Type B pancreatic cell (in vitro differentiated cells): Measurements from ENCODE around the gene ZMIZ2. TPM values are rescaled to one million over a fixed set of nuclear protein-coding genes. Genes with fewer than 3 reads are reported as not detected.
"Not testable (repeated sequence)": the region's sequence is repeated elsewhere in the genome, so short reads cannot be mapped to it uniquely, and the experiment has no call there.

Source experiments
- DNase-seq: peaks from one replicate; pipeline ENCODE4 v3.0.0; 2021; ENCODE audit warnings: mixed read lengths; ENCODE audit not compliant: unreplicated experiment; ENCODE audit errors: extremely low spot score
- H3K27ac Mint-ChIP-seq: 2 replicates; pipeline ENCODE4 v1.8.0; 2021; ENCODE audit warnings: mild to moderate bottlenecking, mixed read lengths
- H3K27me3 Mint-ChIP-seq: 2 replicates; pipeline ENCODE4 v1.8.0; 2021; ENCODE audit warnings: mixed read lengths
- H3K36me3 Mint-ChIP-seq: 2 replicates; pipeline ENCODE4 v1.8.0; 2021; ENCODE audit warnings: mixed read lengths
- H3K4me1 Mint-ChIP-seq: one replicate; pipeline ENCODE4 v1.8.0; 2021; ENCODE audit warnings: mixed read lengths; ENCODE audit not compliant: unreplicated experiment
- H3K4me3 Mint-ChIP-seq: 2 replicates; pipeline ENCODE4 v1.8.0; 2021; ENCODE audit warnings: mild to moderate bottlenecking, mixed read lengths
- H3K9me3 Mint-ChIP-seq: 2 replicates; pipeline ENCODE4 v1.8.0; 2021; ENCODE audit warnings: mixed read lengths
- CTCF ChIP-seq: fragments of 200-600 bp; sonication (generic); conservative IDR thresholded peaks from 2 replicates; pipeline ENCODE4 v1.5.0; 2021; ENCODE audit warnings: antibody characterized with exemption, mild to moderate bottlenecking
- total RNA-seq: library from RNA; stranded (reverse); gene quantifications from 2 replicates; pipeline ENCODE4 v1.2.1, GENCODE V29; 2021; ENCODE audit warnings: low replicate concordance

Gene ZMIZ2
- total RNA-seq, 1 donor from 2014 or later = 112 TPM

GRCh38 chr7:44712012-44712411 is 36.6 kb upstream of the ZMIZ2 start:
- Mint-ChIP-seq H3K27ac (peak overlapping the region; percentile 48), H3K4me3 (no peak overlapping the region), H3K4me1 (peaks cover 7% of the 10 kb centered on the region), H3K9me3 (no peaks in the 10 kb centered on the region), H3K36me3 (no peaks in the 10 kb centered on the region), H3K27me3 (peaks cover 3% of the 10 kb centered on the region)
- no peak for DNase-seq
- no peak for TF ChIP-seq CTCF

- no peak for TF ChIP-seq CTCF
- Mint-ChIP-seq H3K36me3 (no peaks in the 10 kb centered on the region), H3K4me3 (no peak overlapping the region), H3K27ac (no peak overlapping the region), H3K9me3 (no peaks in the 10 kb centered on the region), H3K27me3 (peaks cover 3% of the 10 kb centered on the region), H3K4me1 (peaks cover 7% of the 10 kb centered on the region)
- DNase-seq = no peak
Observed at GRCh38 chr7:44713141-44713540, 35.5 kb upstream of the ZMIZ2 start.

GRCh38 chr7:44713680-44714335 is 34.8 kb upstream of the ZMIZ2 start:
- Mint-ChIP-seq H3K27me3 (peaks cover 3% of the 10 kb centered on the region), H3K36me3 (no peaks in the 10 kb centered on the region), H3K4me1 (peaks cover 7% of the 10 kb centered on the region), H3K27ac (no peak overlapping the region), H3K9me3 (no peaks in the 10 kb centered on the region), H3K4me3 (no peak overlapping the region)
- TF ChIP-seq CTCF = no peak
- no peak for DNase-seq

DNA sequence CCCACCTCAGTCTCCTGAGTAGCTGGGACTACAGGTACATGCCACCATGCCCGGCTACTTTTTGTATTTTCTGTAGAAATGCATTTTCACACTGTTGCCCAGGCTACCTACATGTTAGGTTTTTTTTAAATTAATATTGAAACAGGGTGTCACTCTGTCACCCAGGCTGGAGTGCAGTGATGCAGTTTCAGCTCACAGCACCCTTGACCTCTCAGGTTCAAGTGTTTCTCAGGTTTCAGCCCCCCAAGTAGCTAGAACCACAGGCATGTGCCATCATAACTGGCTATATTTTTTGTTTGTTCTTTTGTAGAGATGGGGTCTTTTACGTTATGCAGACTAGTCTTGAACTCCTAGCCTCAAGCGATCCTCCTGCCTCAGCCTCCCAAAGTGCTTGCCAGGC is 32.4 kb upstream of the ZMIZ2 start:
- H3K4me1 Mint-ChIP-seq = peaks cover 7% of the 10 kb centered on the region
- no peak for DNase-seq
- no peak for TF ChIP-seq CTCF
- H3K4me3 Mint-ChIP-seq = no peak overlapping the region
- no peak overlapping the region for H3K27ac Mint-ChIP-seq
- H3K9me3 Mint-ChIP-seq = no peaks in the 10 kb centered on the region
- no peaks in the 10 kb centered on the region for H3K36me3 Mint-ChIP-seq
- peaks cover 3% of the 10 kb centered on the region for H3K27me3 Mint-ChIP-seq

- TF ChIP-seq CTCF = no peak
- Mint-ChIP-seq H3K27me3 (no peaks in the 10 kb centered on the region), H3K27ac (no peak overlapping the region), H3K4me1 (no peaks in the 10 kb centered on the region), H3K36me3 (no peaks in the 10 kb centered on the region), H3K4me3 (no peak overlapping the region), H3K9me3 (no peaks in the 10 kb centered on the region)
- no peak for DNase-seq
Observed at GRCh38 chr7:44720301-44720700, 28.3 kb upstream of the ZMIZ2 start.

DNA sequence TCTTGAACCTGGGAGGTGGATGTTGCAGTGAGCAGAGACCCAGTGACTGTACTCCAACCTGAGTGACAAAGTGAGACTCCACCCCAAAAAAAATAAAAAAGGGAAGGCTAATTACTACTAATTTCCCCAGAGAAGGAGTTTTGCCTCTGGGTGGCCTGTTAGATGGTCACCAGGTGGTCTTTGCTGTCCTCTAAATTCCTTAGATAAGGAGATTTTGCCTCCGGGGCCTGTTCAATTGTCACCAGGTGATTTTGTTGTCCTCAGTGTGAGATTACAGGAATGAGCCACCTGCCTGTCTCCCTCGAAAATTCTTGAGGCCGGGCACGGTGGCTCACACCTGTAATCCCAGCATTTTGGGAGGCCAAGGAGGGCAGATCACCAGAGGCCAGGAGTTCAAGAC is 24.4 kb upstream of the ZMIZ2 start:
- Mint-ChIP-seq H3K9me3 (no peaks in the 10 kb centered on the region), H3K36me3 (no peaks in the 10 kb centered on the region), H3K27me3 (no peaks in the 10 kb centered on the region), H3K4me1 (no peaks in the 10 kb centered on the region), H3K4me3 (no peak overlapping the region), H3K27ac (no peak overlapping the region)
- TF ChIP-seq CTCF = no peak
- no peak for DNase-seq

DNA sequence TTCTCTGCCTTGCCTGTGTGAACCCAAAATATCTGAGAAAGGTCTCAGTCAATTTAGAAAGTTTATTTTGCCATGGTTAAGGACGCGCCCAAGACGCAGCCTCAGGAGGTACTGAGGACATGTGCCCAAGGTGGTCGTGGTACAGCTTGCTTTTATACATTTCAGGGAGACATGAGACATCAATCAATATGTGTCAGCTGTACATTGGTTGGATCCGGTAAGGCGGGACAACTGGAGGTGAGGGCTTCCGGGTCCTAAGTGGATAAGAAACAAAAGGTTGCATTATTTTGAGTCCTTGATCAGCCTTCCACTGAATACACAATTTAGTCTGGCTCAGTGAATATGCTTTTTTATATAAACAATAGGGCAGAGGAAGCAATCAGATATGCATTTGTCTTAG is 22.4 kb upstream of the ZMIZ2 start:
- not testable (repeated sequence) for H3K4me1 Mint-ChIP-seq, H3K36me3 Mint-ChIP-seq, H3K27me3 Mint-ChIP-seq, DNase-seq, H3K9me3 Mint-ChIP-seq, H3K4me3 Mint-ChIP-seq, H3K27ac Mint-ChIP-seq
